ENCODE results near the gene CTCFL. TPM values are rescaled to one million over a fixed set of nuclear protein-coding genes. Genes with fewer than 3 reads are reported as not detected.

Gene CTCFL
- total RNA-seq, 1 experiment from 2014 or later, result 0.06 TPM

- peaks cover 15% of the 10 kb centered on the region for H3K27me3 ChIP-seq
- H3K4me3 ChIP-seq, result no peak overlapping the region
- no peaks in the 10 kb centered on the region for H3K36me3 ChIP-seq
- H3K27ac ChIP-seq, result no peak overlapping the region
- H3K4me1 ChIP-seq, result peaks cover 6% of the 10 kb centered on the region; the same call in 1 of the 2 replicates
- DNase-seq, result no peak
- no peaks in the 10 kb centered on the region; the same call in 1 of the 2 replicates for H3K9me3 ChIP-seq (replicated peaks)
Measured at GRCh38 chr20:57455386-57455785, 69.6 kb downstream of the CTCFL start.

DNA sequence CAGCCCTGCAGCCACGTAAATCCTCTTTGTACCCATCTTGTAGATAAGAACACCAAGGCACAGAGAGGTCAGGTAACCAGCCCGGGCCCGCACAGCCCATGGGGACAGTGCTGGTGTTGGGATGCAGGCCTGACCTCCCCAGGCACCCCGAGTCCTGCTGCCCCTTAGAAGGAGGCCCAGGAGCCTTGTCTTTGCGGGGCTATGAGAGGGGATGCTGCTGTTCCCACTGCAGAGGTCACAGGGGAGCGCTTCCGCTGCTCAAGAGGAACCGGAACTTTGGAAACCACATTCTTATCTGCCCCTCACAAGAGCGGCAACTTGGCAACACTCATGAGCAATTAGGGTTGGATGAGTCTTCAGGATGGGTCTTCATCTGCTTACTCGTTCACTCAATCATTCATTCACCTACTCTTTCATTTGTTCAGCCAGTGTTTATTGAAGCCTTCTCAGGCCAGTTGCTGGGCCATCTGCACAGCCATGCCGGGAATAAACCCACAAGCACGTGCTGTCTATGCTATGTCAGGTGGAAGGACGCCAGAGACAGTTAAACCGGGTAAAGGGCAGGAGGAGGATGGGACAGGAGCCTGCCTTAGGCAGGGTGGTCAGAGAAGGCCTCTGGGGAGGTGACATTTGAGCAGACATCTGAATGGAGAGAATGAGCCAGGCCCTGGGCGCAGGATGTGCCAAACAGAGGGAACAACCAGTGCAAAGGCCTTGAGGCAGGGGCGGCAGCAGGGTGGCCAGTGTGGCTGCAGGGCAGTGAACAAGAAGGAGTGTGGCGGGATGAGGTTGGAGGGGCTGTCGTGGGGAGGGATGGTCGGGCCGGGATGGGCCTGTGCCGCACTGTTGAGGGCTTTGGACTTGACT is 72.9 kb downstream of the CTCFL start:
- no peaks in the 10 kb centered on the region for H3K36me3 ChIP-seq

DNA sequence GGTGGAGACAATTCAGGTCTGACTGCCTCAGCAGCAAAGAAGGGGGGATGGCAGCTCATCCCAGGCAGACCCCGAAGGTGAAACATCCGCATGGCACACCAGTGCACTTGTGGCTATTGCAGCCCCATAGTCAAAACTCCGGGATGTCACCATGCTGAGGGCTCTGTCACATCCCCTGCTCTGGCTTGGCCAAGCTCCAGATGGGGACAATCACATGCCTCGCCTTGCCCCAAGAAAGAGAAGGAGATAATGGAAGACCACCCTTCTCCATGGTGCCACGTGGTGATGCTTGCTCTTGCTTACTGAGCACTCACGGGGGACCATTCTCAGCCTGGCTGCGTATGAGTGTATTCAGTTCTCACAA is 73.5 kb downstream of the CTCFL start:
- peaks cover 8% of the 10 kb centered on the region; the same call in 1 of the 2 replicates for H3K4me1 ChIP-seq
- peaks cover 24% of the 10 kb centered on the region for H3K27me3 ChIP-seq
- H3K9me3 ChIP-seq (replicated peaks), result no peaks in the 10 kb centered on the region
- no peaks in the 10 kb centered on the region for H3K36me3 ChIP-seq
- DNase-seq, result no peak
- no peak overlapping the region for H3K4me3 ChIP-seq
- no peak overlapping the region for H3K27ac ChIP-seq

More for the DNA sequence above, 72.9 kb downstream of the CTCFL start:
- peaks cover 8% of the 10 kb centered on the region; the same call in 1 of the 2 replicates for H3K4me1 ChIP-seq
- DNase-seq, result no peak
- H3K9me3 ChIP-seq (replicated peaks), result no peaks in the 10 kb centered on the region
- H3K27ac ChIP-seq, result no peak overlapping the region
- no peak overlapping the region for H3K4me3 ChIP-seq
- H3K27me3 ChIP-seq, result peaks cover 24% of the 10 kb centered on the region

- Histone ChIP-seq H3K4me3 (no peak overlapping the region), H3K27me3 (peaks cover 24% of the 10 kb centered on the region), H3K4me1 (peaks cover 8% of the 10 kb centered on the region; the same call in 1 of the 2 replicates), H3K36me3 (no peaks in the 10 kb centered on the region), H3K9me3 (replicated peaks) (no peaks in the 10 kb centered on the region; the same call in 1 of the 2 replicates), H3K27ac (no peak overlapping the region)
- DNase-seq, result no peak
Measured at GRCh38 chr20:57450931-57451330, 74.0 kb downstream of the CTCFL start.

- peak in 1 of 2 experiments; percentile 45 for DNase-seq
- Histone ChIP-seq H3K27ac (no peak overlapping the region), H3K4me3 (no peak overlapping the region), H3K4me1 (peaks cover 8% of the 10 kb centered on the region; the same call in 1 of the 2 replicates), H3K9me3 (replicated peaks) (no peaks in the 10 kb centered on the region; the same call in 1 of the 2 replicates), H3K36me3 (no peaks in the 10 kb centered on the region), H3K27me3 (peaks cover 24% of the 10 kb centered on the region)
Measured at GRCh38 chr20:57450419-57450818, 74.5 kb downstream of the CTCFL start.

DNA sequence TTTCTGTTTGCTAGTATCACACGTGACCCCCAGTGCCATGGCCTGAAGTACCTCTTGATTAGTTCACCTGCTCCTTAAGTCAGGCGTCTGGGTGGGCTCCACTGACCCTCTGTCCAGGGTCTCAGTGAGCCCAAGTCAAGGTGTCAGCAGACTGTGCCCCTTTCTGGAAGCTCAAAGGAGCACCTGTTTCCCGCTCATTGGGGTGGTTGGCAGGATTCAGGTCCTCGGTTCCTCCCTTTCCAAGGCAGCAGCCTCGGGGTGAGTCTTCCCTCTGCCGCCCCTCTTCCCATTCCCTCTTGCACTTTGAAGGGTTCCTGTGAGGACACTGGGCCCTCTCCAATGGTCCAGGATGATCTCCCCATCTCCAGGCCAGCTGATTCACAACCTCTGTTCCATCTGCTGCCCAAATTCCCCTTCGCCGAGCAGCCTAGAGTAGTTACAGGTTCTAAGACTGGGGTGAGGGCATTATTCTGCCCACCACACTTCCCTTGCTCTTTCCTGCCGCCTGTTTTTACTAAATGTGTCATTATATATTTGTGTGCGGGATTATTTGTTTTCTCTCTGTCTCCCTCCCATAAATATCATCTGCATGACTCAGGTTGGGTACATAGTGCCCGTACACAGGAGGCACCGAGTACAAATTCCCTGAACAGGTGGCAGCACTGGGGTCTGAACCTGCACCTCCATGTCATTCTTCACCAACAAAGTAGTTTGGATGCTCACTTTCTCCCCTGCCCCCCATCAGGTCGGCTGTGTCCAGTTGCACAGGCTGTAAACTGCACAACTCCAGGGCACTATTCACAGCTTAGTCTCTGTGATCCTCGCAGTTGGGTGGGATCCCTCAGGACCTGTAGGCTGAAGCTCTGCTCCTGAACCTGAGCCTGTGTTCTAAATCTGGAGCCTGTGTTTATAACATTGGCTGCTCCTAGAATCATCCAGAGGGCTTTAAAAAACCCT is 75.3 kb downstream of the CTCFL start:
- DNase-seq, result no peak
- Histone ChIP-seq H3K9me3 (replicated peaks) (no peaks in the 10 kb centered on the region; the same call in 1 of the 2 replicates), H3K4me1 (peaks cover 8% of the 10 kb centered on the region; the same call in 1 of the 2 replicates), H3K27me3 (peaks cover 24% of the 10 kb centered on the region), H3K27ac (no peak overlapping the region), H3K4me3 (no peak overlapping the region), H3K36me3 (no peaks in the 10 kb centered on the region)

- Histone ChIP-seq H3K9me3 (replicated peaks) (no peaks in the 10 kb centered on the region; the same call in 1 of the 2 replicates), H3K36me3 (no peaks in the 10 kb centered on the region), H3K27ac (no peak overlapping the region), H3K4me3 (no peak overlapping the region), H3K4me1 (peaks cover 8% of the 10 kb centered on the region; the same call in 1 of the 2 replicates), H3K27me3 (peaks cover 24% of the 10 kb centered on the region)
- DNase-seq, result no peak
Measured at GRCh38 chr20:57448764-57449354, 76.1 kb downstream of the CTCFL start.

Other genes with a start within 250 kb of the CTCFL start
- gene SPO11, start 195.3 kb downstream of the CTCFL start, total RNA-seq (2014; rRNA removed; shearing (Covaris generic)), result not detected in 2 replicates
- 112 and 119 TPM in 2 replicates for gene RAE1, start 173.9 kb downstream of the CTCFL start, total RNA-seq (2014; rRNA removed; shearing (Covaris generic))
- 181 and 190 TPM in 2 replicates for gene RBM38, start 133.7 kb downstream of the CTCFL start, total RNA-seq (2014; rRNA removed; shearing (Covaris generic))
- gene PCK1, start 36.0 kb upstream of the CTCFL start, total RNA-seq (2014; rRNA removed; shearing (Covaris generic)), result 0.05 TPM in 1 of 2 replicates, not detected in the other
- 0.02 TPM in 1 of 2 replicates, not detected in the other for gene ZBP1, start 95.3 kb upstream of the CTCFL start, total RNA-seq (2014; rRNA removed; shearing (Covaris generic))
- 15.0 and 15.4 TPM in 2 replicates for gene PMEPA1, start 184.9 kb upstream of the CTCFL start, total RNA-seq (2014; rRNA removed; shearing (Covaris generic))

All from SJCRH30 (cell line).